CD4-positive, alpha-beta T cell (primary cell): ENCODE measurements around the gene GABRR3. TPM values are rescaled to one million over a fixed set of nuclear protein-coding genes. Genes with fewer than 3 reads are reported as not detected.

ENCODE experiments used
- ATAC-seq: fragments of 200-7000 bp; cut with Tn5 transposase; one replicate; pipeline ENCODE4 v1.10.0; 2022; ENCODE audit warnings: mild to moderate bottlenecking; ENCODE audit not compliant: poor library complexity
- CTCF ChIA-PET: fragments of 350-600 bp; sonication (Branson Sonifier 250); formaldehyde crosslinking; loops from one replicate; lab custom pipeline; 2021; ENCODE audit warnings: antibody characterized with exemption, inconsistent platforms; lab: Charles Lee
- POLR2A ChIA-PET: fragments of 350-600 bp; sonication (Branson Sonifier 250); formaldehyde crosslinking; loops from one replicate; lab custom pipeline; 2021; ENCODE audit warnings: antibody characterized with exemption, inconsistent platforms; lab: Charles Lee
- DNase-seq, 14 experiments: peaks; one replicate each; pipeline ENCODE4 v3.0.0-alpha.2; 2013 to 2020; ENCODE audit warnings: mixed read lengths in 2 of 14
- H3K27ac ChIP-seq, 2 donors: one replicate each; pipeline versions ENCODE4 v1.5.1 to v1.7.0; 2013; ENCODE audit warnings: low read length in 2 of 2, low read depth in 1 of 2, mild to moderate bottlenecking in 1 of 2
- H3K27me3 ChIP-seq, 2 experiments: 1 replicate in 1 of 2; 2 replicates in 1 of 2; pipeline versions ENCODE4 v1.6.1 to v1.7.0; 2013; ENCODE audit warnings: low read length in 2 of 2, control low read depth in 1 of 2, mild to moderate bottlenecking in 1 of 2, moderate library complexity in 1 of 2; ENCODE audit not compliant: insufficient read depth in 2 of 2, control insufficient read depth in 1 of 2
- H3K36me3 ChIP-seq: one replicate; pipeline ENCODE4 v1.6.1; 2013; ENCODE audit warnings: low read length, control low read depth; ENCODE audit not compliant: insufficient read depth
- H3K4me1 ChIP-seq: one replicate; pipeline ENCODE4 v1.6.1; 2013; ENCODE audit warnings: low read length, control low read depth; ENCODE audit not compliant: insufficient read depth
- H3K4me3 ChIP-seq: one replicate; pipeline ENCODE4 v1.5.1; 2013; ENCODE audit warnings: mild to moderate bottlenecking, low read length, moderate library complexity
- H3K9me3 ChIP-seq, 2 experiments: 1 replicate in 1 of 2; 2 replicates in 1 of 2; pipeline versions ENCODE4 v1.6.1 to v1.7.0; 2013; ENCODE audit warnings: low read length in 2 of 2, mild to moderate bottlenecking in 2 of 2, control low read depth in 1 of 2, moderate library complexity in 1 of 2; ENCODE audit not compliant: control insufficient read depth in 1 of 2, insufficient read depth in 1 of 2
- H3K27ac Mint-ChIP-seq: one replicate; pipeline ENCODE4 v1.8.0; 2020; ENCODE audit warnings: mixed read lengths
- H3K27me3 Mint-ChIP-seq: one replicate; pipeline ENCODE4 v1.8.0; 2021; ENCODE audit warnings: mixed read lengths
- H3K36me3 Mint-ChIP-seq: one replicate; pipeline ENCODE4 v1.8.0; 2021; ENCODE audit warnings: low read depth, mixed read lengths
- H3K4me1 Mint-ChIP-seq: one replicate; pipeline ENCODE4 v1.8.0; 2021; ENCODE audit warnings: low read depth, mixed read lengths
- H3K4me3 Mint-ChIP-seq: one replicate; pipeline ENCODE4 v1.8.0; 2020; ENCODE audit warnings: mild to moderate bottlenecking, mixed read lengths
- H3K9me3 Mint-ChIP-seq: one replicate; pipeline ENCODE4 v1.8.0; 2020; ENCODE audit warnings: mixed read lengths
- intact Hi-C, 2 experiments: fragments of 100-400 bp; cut with DNase I in 1 of 2; cut with micrococcal nuclease in 1 of 2; formaldehyde crosslinking; loops; one replicate each; pipeline versions ENCODE4 v1.15.1 to v1.9.0; 2023 to 2025; cut with DNase I, micrococcal nuclease
- total RNA-seq, 174 experiments: library from RNA in 2 of 174; stranded (reverse) in 2 of 174; gene quantifications; one replicate each; pipeline ENCODE4 v1.2.3 and lab custom pipeline; 2021 to 2026
- TF ChIP-seq, protein P1 (sequence below): fragments of 200-600 bp; IDR thresholded peaks from one replicate; pipeline ENCODE4 v1.8.0; 2022; ENCODE audit warnings: antibody characterized with exemption, mild to moderate bottlenecking

Gene GABRR3
- total RNA-seq, 2 experiments from 2014 or later: not detected

DNA sequence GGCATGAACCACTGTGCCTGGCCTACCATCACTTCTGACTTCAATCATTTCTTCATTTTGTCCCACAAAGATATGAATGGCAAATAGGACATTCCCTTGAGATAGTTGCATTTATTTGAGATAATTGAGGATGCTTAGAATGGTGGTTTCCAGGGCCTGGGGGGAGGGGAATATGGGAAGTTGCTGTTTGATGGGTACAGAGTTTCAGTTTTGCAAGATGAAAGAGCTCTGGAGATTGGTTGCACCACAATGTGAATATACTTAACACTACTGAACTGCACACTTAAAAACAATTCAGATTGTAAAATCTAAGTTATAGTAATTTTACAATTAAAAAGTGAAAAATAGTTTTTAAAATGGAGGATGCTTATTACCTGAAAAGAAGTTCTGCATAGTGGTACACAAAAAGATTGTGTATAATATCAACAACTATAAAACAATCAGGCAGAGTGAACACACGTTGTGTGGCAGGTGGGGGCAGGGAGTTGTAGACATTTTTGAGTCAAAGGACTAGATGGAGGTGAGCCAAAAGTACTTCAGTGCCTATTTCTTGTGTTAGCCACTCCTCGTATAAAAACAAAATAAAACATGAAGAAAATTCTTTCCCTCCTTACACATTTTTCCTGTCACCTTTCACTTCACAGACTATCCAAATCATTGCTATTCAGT lies 44.4 kb downstream of the GABRR3 start:
- Histone ChIP-seq H3K9me3 (no peaks in the 10 kb centered on the region), H3K4me1 (peaks cover 12% of the 10 kb centered on the region), H3K27me3 (no peaks in the 10 kb centered on the region), H3K36me3 (no peaks in the 10 kb centered on the region), H3K27ac (peak overlapping the region in 1 of 2 donors; percentile 33), H3K4me3 (peak overlapping the region; percentile 27)
- H3K27me3 Mint-ChIP-seq: no peaks in the 10 kb centered on the region
- ChIA-PET POLR2A (interaction anchor here (0.5 to 1.9 kb wide), 5 partner anchors 13 to 702 kb away, joined by 3 to 16 read pairs (median 5); partner anchors contain the start of genes CRYBG3 and RIOX2), CTCF (no interaction called here)
- TF ChIP-seq, protein P1, sequence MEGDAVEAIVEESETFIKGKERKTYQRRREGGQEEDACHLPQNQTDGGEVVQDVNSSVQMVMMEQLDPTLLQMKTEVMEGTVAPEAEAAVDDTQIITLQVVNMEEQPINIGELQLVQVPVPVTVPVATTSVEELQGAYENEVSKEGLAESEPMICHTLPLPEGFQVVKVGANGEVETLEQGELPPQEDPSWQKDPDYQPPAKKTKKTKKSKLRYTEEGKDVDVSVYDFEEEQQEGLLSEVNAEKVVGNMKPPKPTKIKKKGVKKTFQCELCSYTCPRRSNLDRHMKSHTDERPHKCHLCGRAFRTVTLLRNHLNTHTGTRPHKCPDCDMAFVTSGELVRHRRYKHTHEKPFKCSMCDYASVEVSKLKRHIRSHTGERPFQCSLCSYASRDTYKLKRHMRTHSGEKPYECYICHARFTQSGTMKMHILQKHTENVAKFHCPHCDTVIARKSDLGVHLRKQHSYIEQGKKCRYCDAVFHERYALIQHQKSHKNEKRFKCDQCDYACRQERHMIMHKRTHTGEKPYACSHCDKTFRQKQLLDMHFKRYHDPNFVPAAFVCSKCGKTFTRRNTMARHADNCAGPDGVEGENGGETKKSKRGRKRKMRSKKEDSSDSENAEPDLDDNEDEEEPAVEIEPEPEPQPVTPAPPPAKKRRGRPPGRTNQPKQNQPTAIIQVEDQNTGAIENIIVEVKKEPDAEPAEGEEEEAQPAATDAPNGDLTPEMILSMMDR: no peak
- H3K4me3 Mint-ChIP-seq: peak overlapping the region; percentile 77
- no peaks in the 10 kb centered on the region for H3K9me3 Mint-ChIP-seq
- peaks cover 36% of the 10 kb centered on the region for H3K4me1 Mint-ChIP-seq
- ATAC-seq: peak; percentile 7
- no peaks in the 10 kb centered on the region for H3K36me3 Mint-ChIP-seq
- DNase-seq: peak in 3 of 14 experiments; percentile 26 to 33 (median 27)
- peak overlapping the region; percentile 83 for H3K27ac Mint-ChIP-seq
- intact Hi-C loops: no loop called here

- Histone ChIP-seq H3K27ac (no peak overlapping the region), H3K36me3 (no peaks in the 10 kb centered on the region), H3K27me3 (no peaks in the 10 kb centered on the region), H3K4me3 (no peak overlapping the region), H3K4me1 (peaks cover 12% of the 10 kb centered on the region), H3K9me3 (no peaks in the 10 kb centered on the region)
- POLR2A ChIA-PET: no interaction called here
- Mint-ChIP-seq H3K27ac (no peak overlapping the region), H3K9me3 (no peaks in the 10 kb centered on the region), H3K27me3 (no peaks in the 10 kb centered on the region), H3K4me1 (peaks cover 36% of the 10 kb centered on the region), H3K36me3 (no peaks in the 10 kb centered on the region), H3K4me3 (no peak overlapping the region)
- ATAC-seq (no peak), DNase-seq (no peak)
- CTCF ChIA-PET: no interaction called here
- TF ChIP-seq, protein P1: no peak
- intact Hi-C loops: no loop called here
These were observed 46.1 kb downstream of the GABRR3 start for GRCh38 chr3:97988784-97989568.

DNA sequence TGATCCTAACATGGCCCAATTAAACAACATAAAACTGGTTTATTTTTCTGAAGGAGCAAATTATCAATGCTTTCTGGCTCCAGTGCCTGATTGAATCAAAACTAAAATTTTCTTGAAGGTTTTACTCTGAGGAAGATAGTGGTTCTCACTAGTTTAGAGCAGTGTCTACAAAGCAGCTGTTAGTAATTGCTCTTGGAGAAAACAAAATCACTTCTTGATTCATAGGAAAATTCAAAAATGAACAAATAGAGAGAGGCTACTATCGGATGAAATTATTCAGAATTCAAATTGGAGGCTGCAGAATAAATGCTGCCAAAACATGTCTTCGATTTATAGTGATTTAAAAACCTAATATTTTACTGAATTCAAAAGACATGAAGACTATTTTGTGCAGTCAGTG lies 47.8 kb downstream of the GABRR3 start:
- DNase-seq (no peak), ATAC-seq (no peak)
- Histone ChIP-seq H3K27ac (no peak overlapping the region), H3K4me3 (no peak overlapping the region), H3K36me3 (no peaks in the 10 kb centered on the region), H3K9me3 (no peaks in the 10 kb centered on the region), H3K4me1 (peaks cover 12% of the 10 kb centered on the region), H3K27me3 (no peaks in the 10 kb centered on the region)
- intact Hi-C loops: no loop called here
- TF ChIP-seq, protein P1: no peak
- H3K9me3 Mint-ChIP-seq: no peaks in the 10 kb centered on the region
- H3K27ac Mint-ChIP-seq: no peak overlapping the region
- H3K4me1 Mint-ChIP-seq: peaks cover 34% of the 10 kb centered on the region
- H3K4me3 Mint-ChIP-seq: no peak overlapping the region
- POLR2A ChIA-PET: no interaction called here
- H3K27me3 Mint-ChIP-seq: no peaks in the 10 kb centered on the region
- CTCF ChIA-PET: no interaction called here
- no peaks in the 10 kb centered on the region for H3K36me3 Mint-ChIP-seq
